Stimulated activated CD4-positive, alpha-beta T cell treated with anti-CD3 and anti-CD28 coated beads, Interleukin-4, amount 100 ng/mL, for 1 hour (primary cell): Measurements from ENCODE around the gene GALM.
"Not testable (repeated sequence)": the region's sequence is repeated elsewhere in the genome, so short reads cannot be mapped to it uniquely, and the experiment has no call there.

Experiments
- DNase-seq: peaks from one replicate; pipeline ENCODE4 v3.0.0-alpha.2; 2020

GALM gene

DNA sequence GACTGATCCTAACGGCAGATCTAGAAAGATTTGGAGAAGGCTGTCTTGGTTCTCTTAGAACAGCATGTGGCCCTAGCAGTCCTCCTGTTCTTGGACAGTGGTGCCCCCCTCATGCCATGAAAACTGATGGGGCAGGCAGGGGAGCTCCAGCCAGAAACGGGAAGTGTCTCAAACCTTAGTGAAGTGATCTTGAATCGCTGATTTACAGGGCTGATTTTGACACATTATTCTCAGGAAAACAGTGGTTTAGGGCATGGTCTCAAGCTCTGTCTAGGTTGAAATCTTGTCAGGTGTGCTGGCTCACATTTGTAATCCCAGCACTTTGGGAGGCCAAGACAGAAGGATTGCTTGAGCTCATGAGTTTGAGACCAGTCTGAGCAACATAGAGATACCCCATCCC lies 47.4 kb downstream of the GALM start:
- no peak for DNase-seq

DNA sequence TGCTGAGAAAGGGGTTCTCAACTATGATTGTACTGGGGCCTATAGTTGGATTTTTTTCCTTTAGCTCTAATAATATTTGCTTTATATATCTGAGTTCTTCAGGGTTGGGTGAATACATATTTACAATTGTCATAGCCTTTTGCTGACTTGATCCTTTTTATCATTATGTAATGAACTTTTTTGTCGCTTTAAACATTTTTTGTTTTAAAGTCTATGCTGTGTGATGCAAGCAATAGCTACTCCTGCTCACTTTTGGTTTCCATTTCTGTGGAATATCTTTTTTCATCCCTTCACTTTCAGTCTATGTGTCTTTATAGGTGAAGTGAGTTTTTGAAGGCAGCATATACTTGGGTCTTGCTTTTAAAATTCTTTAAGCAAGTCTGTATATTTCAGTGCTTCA lies 49.0 kb downstream of the GALM start:
- not testable (repeated sequence) for DNase-seq

GRCh38 chr2:38716185-38716584 lies 50.3 kb downstream of the GALM start:
- no peak for DNase-seq

GRCh38 chr2:38718601-38719000 lies 52.7 kb downstream of the GALM start:
- no peak for DNase-seq

DNA sequence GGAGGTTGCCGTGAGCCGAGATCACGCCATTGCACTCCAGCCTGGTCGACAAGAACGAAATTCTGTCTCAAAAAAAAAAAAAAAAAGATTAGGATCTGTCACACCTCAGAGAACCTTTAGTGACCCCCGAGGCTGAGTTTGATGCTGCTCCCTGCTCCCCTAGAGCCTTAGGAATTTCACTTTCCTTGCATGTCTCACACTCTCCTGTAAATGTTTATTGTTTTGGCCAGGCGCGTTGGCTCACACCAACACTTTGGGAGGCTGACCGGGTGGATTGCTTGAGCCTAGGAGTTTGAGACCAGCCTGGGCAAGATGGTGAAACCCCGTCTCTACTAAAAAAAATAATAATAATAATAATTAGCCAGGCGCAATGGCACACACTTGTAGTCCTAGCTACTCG lies 53.8 kb downstream of the GALM start:
- DNase-seq, result no peak

GRCh38 chr2:38720613-38721241 lies 54.8 kb downstream of the GALM start:
- DNase-seq, result no peak

GRCh38 chr2:38722271-38723061 lies 56.6 kb downstream of the GALM start:
- peak; percentile 60 for DNase-seq

DNA sequence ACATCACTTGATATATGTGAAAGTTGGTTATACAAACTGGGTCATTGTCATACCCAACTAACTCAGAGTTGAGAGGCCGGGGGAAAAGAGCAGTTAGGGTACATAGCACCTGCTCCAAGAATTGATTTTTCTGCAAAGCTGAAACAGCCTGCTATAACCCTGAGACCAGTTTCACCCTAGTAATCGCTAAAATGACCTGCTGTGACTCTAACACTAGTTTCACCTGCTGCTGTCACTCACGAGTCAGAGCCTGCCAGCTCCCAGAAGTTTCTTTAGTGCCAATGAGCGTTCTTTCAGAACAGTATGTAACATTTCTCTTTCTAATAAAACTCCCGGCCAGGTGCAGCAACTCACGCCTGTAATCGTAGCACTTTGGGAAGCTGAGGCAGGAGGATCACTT lies 57.3 kb downstream of the GALM start:
- DNase-seq, result no peak

DNA sequence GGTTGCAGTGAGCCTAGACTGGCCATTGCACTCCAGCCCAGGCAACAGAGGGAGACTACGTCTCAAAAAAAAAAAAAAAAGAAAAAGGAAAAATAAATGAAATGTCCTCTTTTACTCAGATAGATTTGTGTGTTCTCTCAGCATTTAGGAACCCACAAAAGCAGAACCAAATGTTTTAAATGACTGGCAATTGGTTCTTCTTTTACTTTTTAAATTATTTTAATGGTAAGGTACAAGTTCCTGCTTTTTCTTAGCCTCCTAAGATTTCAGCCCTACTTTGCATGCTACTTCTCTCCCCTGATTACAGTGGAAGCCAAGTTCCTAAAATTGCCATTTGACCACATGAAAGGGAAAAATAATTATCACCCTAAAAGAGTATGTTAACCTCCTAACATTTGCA lies 61.7 kb downstream of the GALM start:
- DNase-seq, result no peak

DNA sequence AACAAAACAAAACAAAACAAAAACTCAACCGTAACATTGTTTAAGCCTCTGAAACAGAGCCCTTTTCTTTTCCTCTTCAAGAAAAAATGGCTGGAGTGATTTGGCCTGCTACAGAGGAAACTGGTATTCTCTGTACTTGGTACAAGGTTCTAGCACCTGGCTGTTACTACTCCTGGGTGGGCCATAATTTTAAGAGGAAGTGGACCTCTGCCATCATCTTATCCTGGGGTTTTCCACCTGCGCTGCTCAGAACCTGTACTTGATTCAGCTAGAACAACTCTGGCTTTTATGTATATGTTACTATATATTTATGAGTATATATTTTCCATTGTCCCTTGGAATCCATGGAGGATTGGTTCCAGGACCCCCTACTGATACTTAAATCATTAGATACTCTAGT lies 62.8 kb downstream of the GALM start:
- no peak for DNase-seq

DNA sequence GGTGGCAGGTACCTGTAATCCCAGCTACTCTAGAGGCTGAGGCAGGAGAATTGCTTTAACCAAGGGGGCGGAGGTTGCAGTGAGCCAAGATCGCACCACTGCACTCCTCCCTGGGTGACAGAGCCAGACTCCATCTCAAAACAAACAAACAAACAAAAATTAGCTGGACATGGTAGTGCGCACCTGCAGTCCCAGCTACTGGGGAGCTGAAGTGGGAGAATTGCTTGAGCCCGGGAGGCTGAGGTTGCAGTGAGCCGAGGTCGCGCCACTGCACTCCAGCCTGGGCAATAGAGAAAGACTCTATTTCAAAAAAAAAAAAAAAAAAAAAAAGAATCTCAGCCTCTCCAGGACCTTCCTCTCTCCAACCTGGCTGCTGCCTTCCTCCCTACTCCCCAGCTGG lies 65.2 kb downstream of the GALM start:
- DNase-seq, result no peak

- DNase-seq, result no peak
Measured at GRCh38 chr2:38731684-38732221, 65.8 kb downstream of the GALM start.

- no peak for DNase-seq
Measured at GRCh38 chr2:38733300-38733971, 67.5 kb downstream of the GALM start.

DNA sequence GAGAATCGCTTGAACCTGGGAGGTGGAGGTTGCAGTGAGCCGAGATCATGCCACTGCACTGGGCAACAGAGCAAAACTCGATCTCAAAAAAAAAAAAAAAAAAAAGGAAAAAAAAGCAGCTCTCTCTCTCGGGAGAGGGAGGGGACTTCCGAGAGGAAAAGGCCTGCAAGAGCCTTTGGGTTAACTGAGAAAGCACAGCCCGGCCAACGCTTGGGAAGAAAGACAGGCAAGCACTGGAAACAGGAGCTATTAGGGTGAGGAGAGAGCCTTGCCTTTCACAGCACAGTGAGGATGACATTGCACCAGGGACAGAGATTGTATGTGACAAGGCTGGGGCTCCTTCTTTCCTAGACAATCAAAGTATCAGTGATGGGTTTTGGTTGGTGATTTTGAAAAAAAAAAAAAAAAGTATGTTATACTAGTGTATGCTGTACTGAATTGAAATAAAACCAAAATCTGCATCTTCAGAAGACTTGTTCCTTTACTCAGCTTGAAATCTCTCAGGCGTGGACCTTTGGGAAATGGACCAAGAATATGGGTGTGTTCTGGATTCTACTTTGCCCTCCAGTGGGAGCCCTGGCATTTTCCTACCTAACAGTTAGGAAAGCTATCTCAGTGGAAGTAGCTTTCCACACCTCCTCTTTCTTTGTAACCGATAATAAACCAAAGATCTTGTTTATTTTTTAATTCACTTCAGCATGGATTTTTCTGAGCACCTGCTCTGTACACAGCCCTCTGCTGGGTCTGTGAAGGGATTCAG lies 68.6 kb downstream of the GALM start:
- DNase-seq, result no peak

GRCh38 chr2:38735999-38736320 lies 70.0 kb downstream of the GALM start:
- no peak for DNase-seq

- DNase-seq, result not testable (repeated sequence)
Measured at GRCh38 chr2:38737000-38737698, 71.2 kb downstream of the GALM start.

GRCh38 chr2:38737925-38738324 lies 72.0 kb downstream of the GALM start:
- DNase-seq, result no peak

- no peak for DNase-seq
Measured at GRCh38 chr2:38739524-38739923, 73.6 kb downstream of the GALM start.

DNA sequence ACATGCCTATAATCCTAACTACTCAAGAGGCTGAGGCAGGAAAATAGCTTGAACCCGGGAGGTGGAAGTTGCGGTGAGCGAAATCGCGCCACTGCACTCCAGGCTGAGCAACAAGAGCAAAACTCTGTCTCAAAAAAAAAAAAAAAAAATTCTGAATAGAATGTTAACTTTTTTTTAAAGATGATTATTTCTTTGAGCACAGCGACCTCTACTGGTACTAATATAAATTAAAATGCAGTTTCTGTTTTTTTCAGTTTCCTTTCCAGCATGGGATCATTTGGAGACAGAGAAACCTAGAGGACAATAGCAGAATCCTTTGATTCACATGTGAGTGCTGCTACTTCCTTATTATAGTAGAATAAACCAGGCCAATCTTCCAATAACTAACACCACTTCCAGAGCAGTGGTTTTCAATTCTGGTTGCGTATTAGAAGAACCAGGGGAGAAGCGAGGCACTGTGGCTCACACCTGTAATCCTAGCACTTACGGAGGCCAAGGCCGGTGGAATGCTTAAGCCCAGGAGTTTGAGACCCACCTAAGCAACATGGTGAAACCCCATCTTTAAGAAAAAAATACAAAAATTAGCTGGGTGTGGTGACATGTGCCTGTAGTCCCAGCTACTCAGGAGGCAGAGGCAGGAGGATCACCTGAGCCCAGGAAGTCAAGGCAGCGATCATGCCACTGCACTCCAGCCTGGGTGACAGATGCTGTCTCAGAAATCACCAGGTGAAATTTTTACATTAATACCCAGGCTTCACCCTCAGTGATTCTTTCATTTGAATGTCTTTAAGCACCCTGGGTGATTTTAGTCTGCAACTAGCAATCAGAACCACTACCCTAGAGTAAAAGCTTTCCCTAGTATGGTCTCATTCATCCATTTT lies 75.2 kb downstream of the GALM start:
- DNase-seq, result no peak

DNA sequence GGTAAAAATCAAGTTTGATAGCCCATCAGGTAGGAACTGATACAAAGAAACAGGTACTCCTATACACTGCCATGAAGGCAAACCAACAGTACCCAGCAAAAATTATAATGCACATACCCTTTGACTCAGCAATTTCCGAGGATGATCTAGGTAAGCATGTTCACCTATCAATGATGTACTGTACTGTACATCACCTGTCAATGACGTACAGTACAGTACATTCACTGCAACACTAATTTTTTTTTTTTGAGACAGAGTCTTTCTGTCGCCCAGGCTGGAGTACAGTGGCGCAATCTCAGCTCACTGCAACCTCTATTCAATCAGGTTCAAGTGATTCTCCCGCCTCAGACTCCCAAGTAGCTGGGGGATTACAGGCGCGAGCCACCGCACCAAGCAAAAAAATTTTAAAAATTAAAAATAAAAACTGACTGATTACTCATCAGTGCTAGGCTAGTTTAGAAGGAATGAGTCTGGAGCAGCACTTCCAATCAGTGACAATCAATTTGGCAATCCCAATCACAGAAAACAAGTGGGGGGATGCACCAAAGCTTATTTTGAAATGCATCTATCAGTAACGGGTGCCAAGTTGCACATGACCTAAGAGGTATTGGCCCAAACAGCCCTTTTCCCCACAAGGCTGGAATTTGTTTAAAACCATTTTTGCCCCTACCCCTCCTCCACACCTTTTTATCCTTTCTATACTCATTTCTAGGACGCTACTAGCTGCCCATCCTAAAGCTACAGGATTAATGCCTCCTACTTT lies 77.1 kb downstream of the GALM start:
- DNase-seq, result no peak
